ENCODE results near the gene ANKRD12. TPM values are rescaled to one million over a fixed set of nuclear protein-coding genes. Genes with fewer than 3 reads are reported as not detected.

ANKRD12 gene
- total RNA-seq, 6 experiments from 2014 or later = 26.5 to 31.3 (median 29.8) TPM

Other genes starting within 250 kb of the ANKRD12 start
- gene NDUFV2, start 34.1 kb upstream of the ANKRD12 start, total RNA-seq (2021; fragmentation: NEBNext Ultra II Directional; extraction: Animal tissue kit (Norgen Biotek cat#: 25700)) = 100 to 1,000 TPM; 157 to 198 (median 184) TPM
- 100 to 1,000 TPM; 119 to 153 (median 138) TPM for gene TWSG1, start 198.0 kb downstream of the ANKRD12 start, total RNA-seq (2021; fragmentation: NEBNext Ultra II Directional; extraction: Animal tissue kit (Norgen Biotek cat#: 25700))